Measurements from ENCODE around the gene CCND1.
"Not testable (repeated sequence)": the region's sequence is repeated elsewhere in the genome, so short reads cannot be mapped to it uniquely, and the experiment has no call there.

Gene CCND1

DNA sequence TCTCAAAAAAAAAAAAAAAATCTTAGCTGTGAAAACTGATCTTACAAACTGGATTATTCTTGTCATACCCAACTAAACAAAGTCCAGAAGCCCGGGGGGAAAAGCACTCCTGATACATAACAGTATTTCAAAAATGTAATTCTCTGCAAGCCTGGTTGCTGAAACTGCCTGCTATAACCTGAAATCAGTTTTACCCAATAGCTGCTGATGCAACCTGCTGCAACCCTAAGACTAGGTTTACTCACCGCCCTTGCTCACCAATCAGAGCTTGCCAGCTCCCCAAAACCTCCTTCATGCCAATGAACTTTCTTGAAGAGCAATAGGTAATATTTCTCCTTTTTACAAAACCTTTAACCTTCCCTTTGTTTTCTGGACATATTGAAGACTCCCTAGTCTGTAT lies 50.5 kb downstream of the CCND1 start:
- H3K4me3 ChIP-seq (ENCODE audit: low read depth, low read length), result no peak overlapping the region
- TF ChIP-seq, protein P1, sequence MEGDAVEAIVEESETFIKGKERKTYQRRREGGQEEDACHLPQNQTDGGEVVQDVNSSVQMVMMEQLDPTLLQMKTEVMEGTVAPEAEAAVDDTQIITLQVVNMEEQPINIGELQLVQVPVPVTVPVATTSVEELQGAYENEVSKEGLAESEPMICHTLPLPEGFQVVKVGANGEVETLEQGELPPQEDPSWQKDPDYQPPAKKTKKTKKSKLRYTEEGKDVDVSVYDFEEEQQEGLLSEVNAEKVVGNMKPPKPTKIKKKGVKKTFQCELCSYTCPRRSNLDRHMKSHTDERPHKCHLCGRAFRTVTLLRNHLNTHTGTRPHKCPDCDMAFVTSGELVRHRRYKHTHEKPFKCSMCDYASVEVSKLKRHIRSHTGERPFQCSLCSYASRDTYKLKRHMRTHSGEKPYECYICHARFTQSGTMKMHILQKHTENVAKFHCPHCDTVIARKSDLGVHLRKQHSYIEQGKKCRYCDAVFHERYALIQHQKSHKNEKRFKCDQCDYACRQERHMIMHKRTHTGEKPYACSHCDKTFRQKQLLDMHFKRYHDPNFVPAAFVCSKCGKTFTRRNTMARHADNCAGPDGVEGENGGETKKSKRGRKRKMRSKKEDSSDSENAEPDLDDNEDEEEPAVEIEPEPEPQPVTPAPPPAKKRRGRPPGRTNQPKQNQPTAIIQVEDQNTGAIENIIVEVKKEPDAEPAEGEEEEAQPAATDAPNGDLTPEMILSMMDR (IDR thresholded peaks at IDR 0.05; ENCODE audit: low read depth, low read length), result no peak

DNA sequence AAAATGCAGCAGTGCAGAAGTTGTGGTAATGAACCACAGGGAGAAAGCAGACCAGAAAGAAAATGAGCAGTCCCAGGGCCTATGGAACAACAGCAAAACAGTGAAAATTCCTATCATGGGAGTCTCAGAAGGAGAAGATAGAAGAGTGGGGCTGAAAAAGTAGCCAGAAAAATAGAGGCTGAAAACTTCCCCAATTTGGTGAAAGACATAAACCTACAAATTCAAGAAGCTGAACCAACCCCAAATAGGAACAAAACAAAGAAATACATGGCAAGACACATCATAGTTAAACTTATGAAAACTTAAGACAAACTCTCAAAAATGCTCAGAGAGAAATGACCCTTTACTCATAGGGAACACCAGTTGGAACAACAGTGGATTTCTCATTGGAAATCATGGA lies 51.5 kb downstream of the CCND1 start:
- H3K4me3 ChIP-seq (ENCODE audit: low read depth, low read length), result no peak overlapping the region
- TF ChIP-seq, protein P1 (IDR thresholded peaks at IDR 0.05; ENCODE audit: low read depth, low read length), result no peak

DNA sequence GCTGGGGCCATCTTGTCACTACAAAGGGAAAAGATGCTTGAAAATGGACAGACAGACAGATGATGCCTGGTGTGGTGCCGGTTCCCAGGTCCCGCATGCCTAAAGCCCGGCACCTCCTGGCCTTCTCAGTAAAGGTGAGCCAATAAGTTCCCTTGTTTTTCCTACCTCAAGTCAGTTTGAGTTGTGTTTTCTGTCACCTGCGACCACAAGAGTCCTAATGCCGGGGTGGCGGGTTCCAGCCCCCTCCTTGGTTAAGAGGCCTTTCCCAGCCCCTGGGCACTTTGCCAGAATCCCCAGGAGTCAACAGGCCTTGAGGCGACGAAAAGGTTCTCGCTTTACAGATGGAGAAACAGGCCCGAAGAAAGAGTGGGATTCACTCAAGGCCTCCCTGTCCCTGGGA lies 53.8 kb downstream of the CCND1 start:
- H3K4me3 ChIP-seq (ENCODE audit: low read depth, low read length), result no peak overlapping the region
- TF ChIP-seq, protein P1 (IDR thresholded peaks at IDR 0.05; ENCODE audit: low read depth, low read length), result no peak

DNA sequence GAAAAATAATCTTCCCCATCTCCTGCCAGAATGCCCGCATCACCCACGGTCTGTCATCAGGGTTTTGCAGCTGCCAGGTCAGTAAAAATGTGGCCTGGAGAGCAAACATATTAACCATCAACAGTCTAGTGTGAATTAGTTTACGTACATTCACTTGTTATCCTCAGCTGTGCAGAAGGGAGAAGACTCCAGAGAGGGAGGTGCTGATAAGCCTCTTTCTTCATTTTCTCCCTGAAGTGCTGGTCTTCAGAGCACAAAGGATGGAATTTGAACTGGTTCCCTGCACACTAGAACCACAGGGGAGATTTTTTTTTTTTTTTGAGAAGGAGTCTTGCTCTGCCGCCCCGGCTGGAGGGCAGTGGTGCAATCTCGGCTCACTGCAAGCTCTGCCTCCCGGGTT lies 54.6 kb downstream of the CCND1 start:
- TF ChIP-seq, protein P1 (IDR thresholded peaks at IDR 0.05; ENCODE audit: low read depth, low read length), result no peak

DNA sequence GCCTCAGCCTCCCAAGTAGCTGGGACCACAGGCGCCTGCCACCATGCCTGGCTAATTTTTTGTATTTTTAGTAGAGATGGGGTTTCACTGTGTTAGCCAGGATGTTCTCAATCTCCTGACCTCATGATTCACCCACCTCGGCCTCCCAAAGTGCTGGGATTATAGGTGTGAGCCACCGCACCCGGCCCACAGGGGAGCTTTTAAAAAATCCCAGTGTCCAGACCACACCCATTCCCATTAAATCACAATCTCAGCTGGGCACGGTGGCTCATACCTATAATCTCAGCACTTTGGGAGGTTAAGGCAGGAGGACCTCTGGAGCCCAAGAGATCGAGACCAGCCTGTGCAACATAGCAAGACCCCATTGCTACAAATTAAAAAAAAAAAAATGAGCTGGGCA lies 55.0 kb downstream of the CCND1 start:
- H3K4me3 ChIP-seq (ENCODE audit: low read depth, low read length), result not testable (repeated sequence)

More for the DNA sequence above, 54.6 kb downstream of the CCND1 start:
- no peak overlapping the region for H3K4me3 ChIP-seq (ENCODE audit: low read depth, low read length)

DNA sequence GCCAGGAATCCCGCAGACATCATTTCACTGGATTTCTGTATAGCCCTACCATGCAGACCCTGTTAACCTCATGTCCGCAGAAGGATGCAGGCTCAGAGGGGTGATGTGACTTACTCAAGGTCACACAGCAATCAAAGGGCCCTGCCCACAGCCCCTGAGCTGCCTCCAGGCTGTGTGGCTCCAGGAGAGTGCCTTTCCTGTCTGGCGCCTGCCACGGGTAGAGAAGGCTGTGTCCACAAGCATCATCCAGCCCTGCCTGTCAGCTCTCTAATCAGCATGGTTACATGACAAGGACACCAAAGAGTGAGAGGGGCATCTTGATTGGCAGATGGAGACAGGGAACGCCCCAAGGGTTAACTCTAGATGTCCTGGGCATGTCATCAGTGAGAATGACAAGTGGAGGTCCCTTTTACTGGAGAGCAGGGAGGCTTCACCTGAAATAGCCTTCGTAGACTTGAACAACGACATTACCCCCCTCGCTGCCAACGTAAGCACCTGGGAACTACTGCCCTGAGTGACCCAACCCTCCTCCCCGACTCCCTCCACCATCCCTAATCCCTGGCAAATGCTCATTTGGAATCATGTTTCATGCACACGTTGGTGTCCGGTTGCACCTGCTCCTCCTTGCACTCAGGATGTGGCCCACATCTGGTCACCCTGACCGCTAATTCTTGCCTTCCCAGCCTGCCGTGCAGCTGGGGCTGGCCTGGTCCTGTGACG lies 56.0 kb downstream of the CCND1 start:
- TF ChIP-seq, protein P1 (IDR thresholded peaks at IDR 0.05; ENCODE audit: low read depth, low read length), result no peak
- H3K4me3 ChIP-seq (ENCODE audit: low read depth, low read length), result no peak overlapping the region

DNA sequence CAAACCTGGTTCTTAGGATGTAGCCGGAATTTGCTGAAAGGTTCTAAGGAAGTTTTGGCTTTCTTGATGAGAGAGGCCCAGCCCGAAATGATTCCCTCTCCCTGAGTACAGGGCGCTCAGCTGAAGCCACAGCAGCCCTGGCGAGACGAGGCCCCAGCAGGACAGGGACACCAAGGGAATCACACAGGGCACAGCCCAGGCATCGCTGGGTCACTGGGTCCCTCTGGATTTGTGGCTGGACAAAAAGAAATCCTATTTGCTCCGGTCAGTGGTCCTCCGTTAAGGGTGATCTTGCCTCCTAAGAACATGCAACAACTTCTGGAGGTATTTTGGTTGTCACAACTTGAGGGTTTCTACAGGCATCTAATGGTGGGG lies 56.5 kb downstream of the CCND1 start:
- H3K4me3 ChIP-seq (ENCODE audit: low read depth, low read length), result no peak overlapping the region
- TF ChIP-seq, protein P1 (IDR thresholded peaks at IDR 0.05; ENCODE audit: low read depth, low read length), result no peak

DNA sequence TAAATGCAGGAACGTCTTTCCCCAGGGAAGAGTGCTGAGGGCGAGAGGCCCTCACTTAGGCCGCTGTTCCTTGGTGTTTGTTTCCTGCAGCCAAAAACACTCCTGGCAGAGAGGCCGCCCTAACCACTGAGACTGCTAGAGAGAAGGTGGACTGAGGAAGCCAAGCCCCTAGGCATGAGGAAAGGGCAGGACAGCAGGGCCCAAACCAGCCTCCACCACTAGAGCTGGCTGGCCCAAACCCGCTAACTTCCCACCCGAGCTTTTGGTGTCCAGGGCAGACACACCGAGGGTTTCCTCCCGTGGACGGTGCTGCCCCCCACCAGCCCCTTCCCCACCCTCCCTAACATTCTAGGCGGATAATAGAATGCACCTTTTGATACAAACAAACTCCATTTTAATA lies 56.9 kb downstream of the CCND1 start:
- TF ChIP-seq, protein P1 (IDR thresholded peaks at IDR 0.05; ENCODE audit: low read depth, low read length), result no peak
- H3K4me3 ChIP-seq (ENCODE audit: low read depth, low read length), result no peak overlapping the region

Data from WI38 (cell line).